Endodermal cell (in vitro differentiated cells): ENCODE results near the gene XRCC6. TPM values are rescaled to one million over a fixed set of nuclear protein-coding genes. Genes with fewer than 3 reads are reported as not detected.

Experiments used
- DNase-seq: peaks from one replicate; pipeline ENCODE4 v3.0.0-alpha.2; 2017
- H3K27ac ChIP-seq: 2 replicates; pipeline ENCODE4 v1.5.1; 2013; ENCODE audit warnings: mild to moderate bottlenecking, low read depth, low read length, moderate library complexity
- H3K27me3 ChIP-seq: 2 replicates; pipeline ENCODE4 v1.6.1; 2013; ENCODE audit warnings: mild to moderate bottlenecking, low read length, moderate library complexity; ENCODE audit not compliant: insufficient read depth, control insufficient read depth, poor library complexity, severe bottlenecking
- H3K36me3 ChIP-seq: 2 replicates; pipeline ENCODE4 v1.7.0; 2013; ENCODE audit warnings: mild to moderate bottlenecking, low read length, moderate library complexity; ENCODE audit not compliant: control insufficient read depth, insufficient read depth
- H3K4me1 ChIP-seq: one replicate; pipeline ENCODE4 v1.7.0; 2013; ENCODE audit warnings: low read length; ENCODE audit not compliant: control insufficient read depth, insufficient read depth
- H3K4me3 ChIP-seq: 2 replicates; pipeline ENCODE4 v1.5.1; 2013; ENCODE audit warnings: mild to moderate bottlenecking, low read length, moderate library complexity
- H3K9ac ChIP-seq: 2 replicates; pipeline ENCODE4 v1.6.1; 2013; ENCODE audit warnings: mild to moderate bottlenecking, low read length, moderate library complexity; ENCODE audit not compliant: poor library complexity, severe bottlenecking; ENCODE audit errors: extremely low read depth
- H3K9me3 ChIP-seq: 2 replicates; pipeline ENCODE4 v1.6.1; 2013; ENCODE audit warnings: mild to moderate bottlenecking, low read length, moderate library complexity; ENCODE audit not compliant: control insufficient read depth
- H3K27ac Mint-ChIP-seq: 2 replicates; pipeline ENCODE4 v1.8.0; 2020; ENCODE audit warnings: mixed read lengths
- H3K27me3 Mint-ChIP-seq: 2 replicates; pipeline ENCODE4 v1.8.0; 2021; ENCODE audit warnings: mild to moderate bottlenecking, mixed read lengths; ENCODE audit not compliant: insufficient read depth
- H3K36me3 Mint-ChIP-seq: 2 replicates; pipeline ENCODE4 v1.8.0; 2020; ENCODE audit warnings: low read depth, mixed read lengths
- H3K4me1 Mint-ChIP-seq: 2 replicates; pipeline ENCODE4 v1.8.0; 2020; ENCODE audit warnings: mixed read lengths
- H3K4me3 Mint-ChIP-seq: 2 replicates; pipeline ENCODE4 v1.8.0; 2020; ENCODE audit warnings: mild to moderate bottlenecking, moderate library complexity, mixed read lengths
- H3K9me3 Mint-ChIP-seq: 2 replicates; pipeline ENCODE4 v1.8.0; 2020; ENCODE audit warnings: mild to moderate bottlenecking, mixed read lengths
- WGBS, 2 experiments: methylation state at CpG; one replicate each; pipeline versions ENCODE4 v1.1.5 to v1.1.7; 2013; ENCODE audit warnings: missing lambda C conversion rate in 2 of 2, mixed read lengths in 1 of 2; ENCODE audit not compliant: insufficient coverage in 1 of 2, insufficient read length in 1 of 2; 5-methylcytosine and 5-hydroxymethylcytosine counted together
- total RNA-seq, 2 donors: library from RNA; stranded (reverse); fragmentation: NEBNext Ultra II Directional in 1 of 2; extraction: Animal tissue kit (Norgen Biotek cat#: 25700) in 1 of 2; gene quantifications; 2 replicates in 1 of 2; 3 replicates in 1 of 2; pipeline ENCODE4 v1.2.1, GENCODE V29; 2021
- TF ChIP-seq, protein P1 (sequence below): fragments of 200-600 bp; sonication (generic); conservative IDR thresholded peaks from 2 replicates; pipeline ENCODE4 v1.5.0; 2021; ENCODE audit warnings: antibody characterized with exemption, mild to moderate bottlenecking

The XRCC6 gene
- total RNA-seq, 2 donors from 2014 or later, result 345 to 387 TPM

DNA sequence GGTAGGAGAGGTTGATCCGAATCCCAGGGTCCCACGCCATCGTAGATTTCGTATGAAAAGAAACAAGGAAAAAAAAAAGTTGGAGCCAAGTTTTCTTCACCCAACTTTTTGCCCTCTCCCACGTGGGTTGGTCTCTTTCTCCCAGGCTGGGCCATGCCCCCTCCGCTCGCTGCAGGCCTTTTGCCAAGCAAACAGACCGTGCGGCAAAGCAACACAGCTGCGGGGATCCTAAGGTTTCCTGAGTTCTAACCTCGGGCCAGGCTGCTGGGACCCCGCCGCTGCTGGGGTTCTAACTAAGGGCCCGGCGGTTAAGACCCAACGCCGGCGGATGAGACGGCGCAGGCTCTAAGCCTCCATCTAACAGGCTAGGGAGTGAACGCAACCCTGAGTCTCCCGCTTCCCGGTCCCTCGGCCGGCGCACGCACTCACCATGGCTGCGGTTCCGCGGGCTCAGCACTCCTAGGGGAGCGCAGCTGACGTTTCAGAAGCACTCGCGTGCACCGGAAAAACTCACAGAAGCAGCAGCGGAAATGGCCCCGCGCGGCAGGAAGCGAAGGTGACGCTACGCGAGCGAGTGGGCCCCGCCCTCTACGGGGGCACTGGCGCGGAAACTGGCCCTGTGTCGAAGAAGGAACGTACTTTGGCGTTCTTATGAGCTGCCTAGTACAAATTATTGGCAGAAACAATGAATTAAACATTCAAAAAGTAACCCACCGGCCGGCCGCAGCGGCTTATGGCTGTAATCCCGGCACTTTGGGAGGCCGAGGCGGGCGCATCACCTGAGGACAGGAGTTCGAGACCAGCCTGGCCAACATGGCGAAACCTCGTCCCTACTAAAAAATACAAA lies 67.5 kb downstream of the XRCC6 start, which contains the start of gene SNU13:
SNU13 (minus strand) TSS at position 503 of the 847 bp plus-strand sequence; CDS start at position 432, 71 bp downstream.
- H3K27ac ChIP-seq, result peak within 1 kb of the TSS; percentile 84
- Mint-ChIP-seq H3K4me1 (peaks cover 7% of the 10 kb centered on the region), H3K36me3 (no peaks in the 10 kb centered on the region), H3K9me3 (no peaks in the 10 kb centered on the region), H3K4me3 (peak within 1 kb of the TSS; percentile 94), H3K27ac (peak within 1 kb of the TSS; percentile 97), H3K27me3 (no peaks in the 10 kb centered on the region)
- peak within 1 kb of the TSS; percentile 89 for H3K4me3 ChIP-seq
- no peaks in the 10 kb centered on the region for H3K9me3 ChIP-seq
- H3K9ac ChIP-seq, result peak within 1 kb of the TSS; percentile 66
- TF ChIP-seq, protein P1, sequence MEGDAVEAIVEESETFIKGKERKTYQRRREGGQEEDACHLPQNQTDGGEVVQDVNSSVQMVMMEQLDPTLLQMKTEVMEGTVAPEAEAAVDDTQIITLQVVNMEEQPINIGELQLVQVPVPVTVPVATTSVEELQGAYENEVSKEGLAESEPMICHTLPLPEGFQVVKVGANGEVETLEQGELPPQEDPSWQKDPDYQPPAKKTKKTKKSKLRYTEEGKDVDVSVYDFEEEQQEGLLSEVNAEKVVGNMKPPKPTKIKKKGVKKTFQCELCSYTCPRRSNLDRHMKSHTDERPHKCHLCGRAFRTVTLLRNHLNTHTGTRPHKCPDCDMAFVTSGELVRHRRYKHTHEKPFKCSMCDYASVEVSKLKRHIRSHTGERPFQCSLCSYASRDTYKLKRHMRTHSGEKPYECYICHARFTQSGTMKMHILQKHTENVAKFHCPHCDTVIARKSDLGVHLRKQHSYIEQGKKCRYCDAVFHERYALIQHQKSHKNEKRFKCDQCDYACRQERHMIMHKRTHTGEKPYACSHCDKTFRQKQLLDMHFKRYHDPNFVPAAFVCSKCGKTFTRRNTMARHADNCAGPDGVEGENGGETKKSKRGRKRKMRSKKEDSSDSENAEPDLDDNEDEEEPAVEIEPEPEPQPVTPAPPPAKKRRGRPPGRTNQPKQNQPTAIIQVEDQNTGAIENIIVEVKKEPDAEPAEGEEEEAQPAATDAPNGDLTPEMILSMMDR, result no peak
- peak; percentile 92 for DNase-seq
- H3K36me3 ChIP-seq, result no peaks in the 10 kb centered on the region
- no peaks in the 10 kb centered on the region for H3K4me1 ChIP-seq
- 4 to 7% methylated on average over 32 to 62 of the region's 62 CpGs for WGBS, 2 experiments
- H3K27me3 ChIP-seq, result no peaks in the 10 kb centered on the region

DNA sequence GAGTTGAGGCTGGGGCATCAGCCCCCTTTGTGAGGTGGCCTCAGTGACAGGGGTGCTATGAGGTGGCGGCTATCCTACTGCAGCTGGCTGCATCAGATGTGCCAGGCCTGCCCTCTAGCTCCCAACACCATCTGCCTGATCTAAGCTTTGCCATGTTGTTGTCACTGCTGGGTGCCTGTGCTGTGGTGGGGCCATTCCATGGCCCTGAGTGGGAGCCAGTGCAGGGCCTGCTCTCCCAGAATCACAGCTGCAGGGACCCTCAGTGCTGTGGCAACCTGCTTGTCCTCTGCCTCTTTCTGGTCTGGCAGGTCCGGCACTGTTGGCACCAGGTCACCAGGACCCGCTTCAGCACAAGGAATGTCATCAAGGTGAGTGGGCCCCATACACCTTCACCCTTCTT lies 69.4 kb downstream of the XRCC6 start:
- WGBS, 2 experiments, result 91 to 100% methylated on average over 2 to 3 of the region's 3 CpGs
- TF ChIP-seq, protein P1, result no peak
- H3K27ac ChIP-seq, result no peak overlapping the region
- H3K4me3 ChIP-seq, result no peak overlapping the region
- no peaks in the 10 kb centered on the region for H3K9me3 Mint-ChIP-seq
- no peaks in the 10 kb centered on the region for H3K36me3 Mint-ChIP-seq
- peaks cover 7% of the 10 kb centered on the region for H3K4me1 Mint-ChIP-seq
- peak overlapping the region; percentile 94 for H3K4me3 Mint-ChIP-seq
- H3K9ac ChIP-seq, result no peak overlapping the region
- H3K27ac Mint-ChIP-seq, result no peak overlapping the region
- no peaks in the 10 kb centered on the region for H3K27me3 ChIP-seq
- no peaks in the 10 kb centered on the region for H3K4me1 ChIP-seq
- H3K36me3 ChIP-seq, result no peaks in the 10 kb centered on the region
- DNase-seq, result no peak
- no peaks in the 10 kb centered on the region for H3K27me3 Mint-ChIP-seq
- no peaks in the 10 kb centered on the region for H3K9me3 ChIP-seq

DNA sequence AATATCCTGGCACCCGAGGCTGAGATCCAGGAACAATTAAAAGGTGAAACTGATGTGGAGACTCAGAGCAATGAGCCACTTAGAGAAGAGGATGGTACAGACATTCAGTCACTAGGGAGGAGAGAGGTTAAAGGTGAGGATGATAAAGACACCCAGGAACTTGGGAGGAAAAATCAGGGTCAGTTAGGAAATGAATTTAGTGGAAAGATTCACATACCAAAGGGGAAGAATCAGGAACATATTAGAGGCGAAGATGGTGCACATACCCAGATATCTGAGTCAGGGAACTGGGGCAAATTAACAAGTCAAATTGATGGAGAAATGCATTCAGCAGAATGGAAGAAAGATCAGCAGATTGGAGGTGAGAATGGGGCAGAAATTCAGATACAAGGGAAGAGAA lies 74.1 kb downstream of the XRCC6 start:
- Histone ChIP-seq H3K36me3 (no peaks in the 10 kb centered on the region), H3K9ac (no peak overlapping the region), H3K27ac (no peak overlapping the region), H3K4me1 (peaks cover 4% of the 10 kb centered on the region), H3K27me3 (no peaks in the 10 kb centered on the region), H3K4me3 (no peak overlapping the region), H3K9me3 (no peaks in the 10 kb centered on the region)
- H3K4me3 Mint-ChIP-seq, result no peak overlapping the region
- H3K27ac Mint-ChIP-seq, result no peak overlapping the region
- H3K27me3 Mint-ChIP-seq, result peaks cover 9% of the 10 kb centered on the region
- peaks cover 6% of the 10 kb centered on the region for H3K9me3 Mint-ChIP-seq
- H3K4me1 Mint-ChIP-seq, result peaks cover 4% of the 10 kb centered on the region
- 89 to 94% methylated on average over 2 of the region's 2 CpGs for WGBS, 2 experiments
- H3K36me3 Mint-ChIP-seq, result peaks cover 3% of the 10 kb centered on the region
- no peak for DNase-seq
- TF ChIP-seq, protein P1, result no peak
